HepG2 (cell line): ENCODE results near the gene TRDMT1. TPM values are rescaled to one million over a fixed set of nuclear protein-coding genes. Genes with fewer than 3 reads are reported as not detected.

Experiments used
- CBX2 ChIP-seq, 2 experiments: fragments of 200-600 bp in 1 of 2; sonication (generic); formaldehyde crosslinking in 1 of 2; IDR thresholded peaks; 2 replicates each; pipeline versions ENCODE4 v1.7.0 to v1.8.1; 2018 to 2022; ENCODE audit warnings: low read depth in 2 of 2, low read length in 1 of 2, mild to moderate bottlenecking in 1 of 2, missing genetic modification reagents in 1 of 2
- DBP ChIP-seq: sonication (generic); formaldehyde crosslinking; IDR thresholded peaks from 2 replicates; pipeline ENCODE4 v1.4.0; 2020; ENCODE audit warnings: missing genetic modification reagents; ENCODE audit errors: not compliant biosample characterization
- DMTF1 ChIP-seq: sonication (generic); formaldehyde crosslinking; IDR thresholded peaks from 2 replicates; pipeline ENCODE4 v1.4.0; 2020; ENCODE audit warnings: mild to moderate bottlenecking, missing genetic modification reagents
- IRX3 ChIP-seq: sonication (generic); formaldehyde crosslinking; IDR thresholded peaks from 2 replicates; pipeline ENCODE4 v1.8.1; 2023; ENCODE audit warnings: mild to moderate bottlenecking, low read depth, missing genetic modification reagents, borderline replicate concordance
- KAT2B ChIP-seq: fragments of 150-350 bp; IDR thresholded peaks from 2 replicates; pipeline ENCODE4 v1.6.1; 2014; ENCODE audit warnings: low read depth, low read length, borderline replicate concordance
- MBD4 ChIP-seq: IDR thresholded peaks from 2 replicates; pipeline ENCODE4 v1.6.1; 2012; ENCODE audit warnings: low read length, inconsistent platforms, borderline replicate concordance
- ONECUT2 ChIP-seq: sonication (generic); formaldehyde crosslinking; IDR thresholded peaks from 2 replicates; pipeline ENCODE4 v1.4.0; 2020; ENCODE audit warnings: missing genetic modification reagents
- PATZ1 ChIP-seq: sonication (generic); formaldehyde crosslinking; IDR thresholded peaks from 2 replicates; pipeline ENCODE4 v1.4.0; 2020; ENCODE audit warnings: missing genetic modification reagents
- PRDM15 ChIP-seq: sonication (generic); formaldehyde crosslinking; IDR thresholded peaks from 2 replicates; pipeline ENCODE4 v1.4.0; 2020; ENCODE audit warnings: missing genetic modification reagents
- THAP7 ChIP-seq: sonication (generic); formaldehyde crosslinking; IDR thresholded peaks from 2 replicates; pipeline ENCODE4 v1.8.1; 2023; ENCODE audit warnings: mild to moderate bottlenecking, missing genetic modification reagents
- ZBTB34 ChIP-seq: sonication (generic); formaldehyde crosslinking; IDR thresholded peaks from 2 replicates; pipeline ENCODE4 v1.8.0; 2022; ENCODE audit warnings: mild to moderate bottlenecking, missing genetic modification reagents
- ZBTB37 ChIP-seq: sonication (generic); formaldehyde crosslinking; IDR thresholded peaks from 2 replicates; pipeline ENCODE4 v1.4.0; 2020; ENCODE audit warnings: mild to moderate bottlenecking, missing genetic modification reagents
- ZNF7 ChIP-seq: IDR thresholded peaks from 2 replicates; pipeline ENCODE4 v1.6.1; 2016; ENCODE audit warnings: missing biosample characterization, missing genetic modification reagents
- polyA plus RNA-seq, 8 experiments: library from polyadenylated mRNA; depleted of rRNA in 3 of 8; stranded (reverse) in 7 of 8; unstranded in 1 of 8; fragments of >200 nt; fragmentation: Illumina TruSeq in 4 of 8; extraction: Trizol in 4 of 8; gene quantifications; 2 replicates each; pipeline versions ENCODE4 v1.2.1 to v1.2.3, GENCODE V29; 2011 to 2016; ENCODE audit warnings: low read depth in 4 of 8, missing spikeins in 1 of 8, mixed read lengths in 1 of 8; ENCODE audit not compliant: insufficient read depth in 1 of 8
- total RNA-seq, 5 experiments: library from RNA; depleted of rRNA; stranded (reverse); fragments of >200 nt; fragmentation: Illumina TruSeq; extraction: Trizol; gene quantifications; 2 replicates each; pipeline ENCODE4 v1.2.3, GENCODE V29; 2016; ENCODE audit warnings: low read depth in 1 of 5

TRDMT1 gene
- total and polyA plus RNA-seq, 2 of the 13 experiments (the other 11 are each of a cell fraction or from before 2014, with no cell fraction given): 2.0 to 3.0 TPM

- no peak for TF ChIP-seq DMTF1
- peak; percentile 81; the same call in 1 of the 2 replicates for TF ChIP-seq IRX3 (CRISPR knock-in tag)
- no peak for TF ChIP-seq ONECUT2 (CRISPR knock-in tag)
- peak; percentile 23; the same call in 1 of the 2 replicates for TF ChIP-seq THAP7 (CRISPR knock-in tag)
- 0 out of 2 replicates have a peak, but pooled peaks have one; percentile 46 for TF ChIP-seq PRDM15 (CRISPR knock-in tag)
- TF ChIP-seq PATZ1 (CRISPR knock-in tag): peak; percentile 71
- no peak for TF ChIP-seq DBP (CRISPR knock-in tag)
- no peak for TF ChIP-seq MBD4
- TF ChIP-seq ZNF7 (CRISPR knock-in tag): no peak
- TF ChIP-seq ZBTB37 (CRISPR knock-in tag): 0 out of 2 replicates have a peak, but pooled peaks have one; percentile 52
- TF ChIP-seq ZBTB34 (CRISPR knock-in tag): no peak
- no peak for TF ChIP-seq KAT2B
- TF ChIP-seq CBX2 (IDR thresholded peaks at IDR 0.05; ENCODE audit: low read depth, low read length): peak; percentile 80; the same call in 1 of the 2 replicates
- TF ChIP-seq CBX2 (CRISPR knock-in tag; IDR thresholded peaks at IDR 0.05; ENCODE audit: low read depth): no peak; the same call in 1 of the 2 replicates
Measured at GRCh38 chr10:17200912-17201793, at the start of gene TRDMT1 (continued).
